SK-N-SH (cell line): Measurements from ENCODE around the gene AZIN2. TPM values are rescaled to one million over a fixed set of nuclear protein-coding genes. Genes with fewer than 3 reads are reported as not detected.

ENCODE experiments used
- CTCF ChIA-PET: fragments of 300-600, 350-600 bp; formaldehyde crosslinking; extraction: SDS; loops from one replicate; lab custom pipeline; 2021; lab: Yijun Ruan, JAX
- POLR2A ChIA-PET: fragments of 350-600 bp; sonication (Branson Sonifier 250); formaldehyde crosslinking; extraction: SDS; loops from one replicate; lab custom pipeline; 2020; ENCODE audit warnings: antibody characterized with exemption, inconsistent platforms; lab: Yijun Ruan, JAX
- DNase-seq: peaks from one replicate; pipeline ENCODE4 v3.0.0; 2012
- H2AFZ ChIP-seq: fragments of 200-600 bp; sonication (generic); 2 replicates; pipeline ENCODE4 v1.8.1; 2016; ENCODE audit warnings: antibody characterized with exemption, mild to moderate bottlenecking, low read depth
- H3F3A ChIP-seq: fragments of 200-600 bp; sonication (generic); replicated peaks from 2 replicates; pipeline ENCODE3; 2016; ENCODE audit warnings: antibody characterized with exemption, mild to moderate bottlenecking; ENCODE audit not compliant: insufficient read depth
- H3K27ac ChIP-seq, 2 experiments: fragments of 200-500 bp in 1 of 2; fragments of 200-600 bp in 1 of 2; sonication (Bioruptor generic) in 1 of 2; sonication (generic), shearing (Covaris generic) in 1 of 2; 2 replicates each; pipeline versions ENCODE4 v1.5.1 to v1.6.1; 2014 to 2016; ENCODE audit warnings: low read depth in 2 of 2, inconsistent platforms in 1 of 2, low read length in 1 of 2, mild to moderate bottlenecking in 1 of 2, mixed read lengths in 1 of 2
- H3K27me3 ChIP-seq: fragments of 200-600 bp; sonication (generic), shearing (Covaris generic); 2 replicates; pipeline ENCODE4 v1.6.1; 2016; ENCODE audit warnings: mixed run types; ENCODE audit not compliant: insufficient read depth
- H3K36me3 ChIP-seq, 2 experiments: fragments of 200-500 bp in 1 of 2; fragments of 200-600 bp in 1 of 2; sonication (Bioruptor generic) in 1 of 2; sonication (generic) in 1 of 2; replicated peaks in 1 of 2; 2 replicates each; pipeline versions ENCODE3 to v1.5.1; 2014 to 2016; ENCODE audit warnings: low read length in 1 of 2, mild to moderate bottlenecking in 1 of 2; ENCODE audit not compliant: insufficient read depth in 2 of 2, control insufficient read depth in 1 of 2
- H3K4me1 ChIP-seq, 2 experiments: fragments of 200-500 bp in 1 of 2; fragments of 200-600 bp in 1 of 2; sonication (Bioruptor generic) in 1 of 2; sonication (generic), shearing (Covaris generic) in 1 of 2; 2 replicates each; pipeline versions ENCODE4 v1.5.1 to v1.6.1; 2014 to 2016; ENCODE audit warnings: low read depth in 1 of 2, low read length in 1 of 2, mixed run types in 1 of 2; ENCODE audit not compliant: insufficient read depth in 2 of 2, control insufficient read depth in 1 of 2
- H3K4me2 ChIP-seq: fragments of 200-600 bp; sonication (generic), shearing (Covaris generic); 2 replicates; pipeline ENCODE4 v1.6.1; 2017; ENCODE audit warnings: mixed run types
- H3K4me3 ChIP-seq, 2 experiments: fragments of 200-500 bp in 1 of 2; fragments of 200-600 bp in 1 of 2; sonication (Bioruptor generic) in 1 of 2; sonication (generic), shearing (Covaris generic) in 1 of 2; 2 replicates each; pipeline versions ENCODE4 v1.5.1 to v1.8.1; 2014 to 2016; ENCODE audit warnings: low read depth in 2 of 2, inconsistent platforms in 1 of 2, low read length in 1 of 2, mild to moderate bottlenecking in 1 of 2, mixed read lengths in 1 of 2, moderate library complexity in 1 of 2
- H3K79me2 ChIP-seq: fragments of 200-600 bp; sonication (generic); 2 replicates; pipeline ENCODE4 v1.8.1; 2017; ENCODE audit warnings: mild to moderate bottlenecking; ENCODE audit not compliant: insufficient read depth
- H3K9ac ChIP-seq: fragments of 200-600 bp; sonication (generic); 2 replicates; pipeline ENCODE4 v1.6.1; 2017; ENCODE audit warnings: mixed run types
- H3K9me2 ChIP-seq: fragments of 200-600 bp; sonication (generic); 2 replicates; pipeline ENCODE4 v1.6.1; 2017; ENCODE audit warnings: mixed run types
- H3K9me3 ChIP-seq: fragments of 200-600 bp; sonication (generic); 2 replicates; pipeline ENCODE4 v1.6.1; 2017; ENCODE audit warnings: mixed run types, mild to moderate bottlenecking, moderate library complexity
- H4K20me1 ChIP-seq: fragments of 200-600 bp; sonication (generic); 2 replicates; pipeline ENCODE4 v1.6.1; 2017; ENCODE audit warnings: mild to moderate bottlenecking, mixed run types; ENCODE audit not compliant: insufficient read depth
- CTCF ChIP-seq: fragments of 200-600 bp; sonication (generic); IDR thresholded peaks from 2 replicates; pipeline ENCODE4 v1.6.1; 2017; ENCODE audit warnings: antibody characterized with exemption, mild to moderate bottlenecking, moderate library complexity
- ELF1 ChIP-seq: IDR thresholded peaks from 2 replicates; pipeline ENCODE4 v1.4.0; 2012
- EZH2phosphoT487 ChIP-seq: fragments of 200-600 bp; sonication (generic); IDR thresholded peaks from 2 replicates; pipeline ENCODE4 v1.6.1; 2017; ENCODE audit warnings: low read depth, mixed run types, mild to moderate bottlenecking, antibody characterized with exemption, moderate library complexity, borderline replicate concordance
- FOSL2 ChIP-seq: IDR thresholded peaks from 2 replicates; pipeline ENCODE4 v1.4.0; 2012; ENCODE audit warnings: low read depth, mild to moderate bottlenecking, moderate library complexity, borderline replicate concordance
- FOXJ3 ChIP-seq: sonication (generic); formaldehyde crosslinking; IDR thresholded peaks from 2 replicates; pipeline ENCODE4 v1.5.1; 2020; ENCODE audit warnings: mild to moderate bottlenecking, missing genetic modification reagents
- FOXM1 ChIP-seq: IDR thresholded peaks from 2 replicates; pipeline ENCODE4 v1.4.0; 2012; ENCODE audit warnings: low read depth, mild to moderate bottlenecking
- GABPA ChIP-seq: IDR thresholded peaks from 2 replicates; pipeline ENCODE4 v1.4.0; 2012; ENCODE audit warnings: low read depth, mild to moderate bottlenecking
- GATA2 ChIP-seq: sonication (generic); formaldehyde crosslinking; IDR thresholded peaks from 2 replicates; pipeline ENCODE4 v1.5.0; 2020; ENCODE audit warnings: mild to moderate bottlenecking, missing genetic modification reagents
- IRF3 ChIP-seq: fragments of 150-350 bp; IDR thresholded peaks from 2 replicates; pipeline ENCODE4 v1.6.1; 2016; ENCODE audit warnings: mild to moderate bottlenecking, low read depth, low read length
- JUND ChIP-seq: IDR thresholded peaks from 2 replicates; pipeline ENCODE4 v1.4.0; 2012
- MEF2A ChIP-seq: IDR thresholded peaks from 2 replicates; pipeline ENCODE4 v1.4.0; 2012; ENCODE audit warnings: low read depth, borderline replicate concordance
- MXI1 ChIP-seq: IDR thresholded peaks from 2 replicates; pipeline ENCODE4 v1.6.1; 2012; ENCODE audit warnings: mild to moderate bottlenecking, low read depth, low read length, improper control_type of control experiment
- NRF1 ChIP-seq: IDR thresholded peaks from 2 replicates; pipeline ENCODE4 v1.6.1; 2012; ENCODE audit warnings: low read depth, mild to moderate bottlenecking, low read length
- POLR2AphosphoS5 ChIP-seq: IDR thresholded peaks from 2 replicates; pipeline ENCODE4 v1.6.1; 2012; ENCODE audit warnings: low read depth, low read length
- RAD21 ChIP-seq: IDR thresholded peaks from 2 replicates; pipeline ENCODE4 v1.6.1; 2012; ENCODE audit warnings: mild to moderate bottlenecking, low read length
- RCOR1 ChIP-seq: fragments of 150-350 bp; IDR thresholded peaks from 2 replicates; pipeline ENCODE4 v1.6.1; 2017; ENCODE audit warnings: antibody characterized with exemption, low read length
- SIN3A ChIP-seq: IDR thresholded peaks from 2 replicates; pipeline ENCODE4 v1.6.1; 2012; ENCODE audit warnings: low read depth, mild to moderate bottlenecking, low read length, moderate library complexity, borderline replicate concordance
- TAF1 ChIP-seq: IDR thresholded peaks from 2 replicates; pipeline ENCODE4 v1.6.1; 2012; ENCODE audit warnings: low read depth, mild to moderate bottlenecking, low read length, moderate library complexity, borderline replicate concordance
- USF2 ChIP-seq: fragments of 150-350 bp; IDR thresholded peaks from 2 replicates; pipeline ENCODE4 v1.6.1; 2017; ENCODE audit warnings: antibody characterized with exemption, low read length, low read depth, borderline replicate concordance
- YY1 ChIP-seq: IDR thresholded peaks from 2 replicates; pipeline ENCODE4 v1.4.0; 2012; ENCODE audit warnings: low read depth, mild to moderate bottlenecking
- WGBS: methylation state at CpG from one replicate; pipeline ENCODE4 v1.1.6; 2017; ENCODE audit warnings: low lambda C conversion rate; 5-methylcytosine and 5-hydroxymethylcytosine counted together
- polyA plus RNA-seq, 3 experiments: library from polyadenylated mRNA; depleted of rRNA; stranded (reverse); fragments of >200 nt; gene quantifications; 2 replicates each; pipeline ENCODE4 v1.2.3, GENCODE V29; 2012
- TF ChIP-seq, protein P1 (sequence below): IDR thresholded peaks from 2 replicates; pipeline ENCODE4 v1.4.0; 2012; ENCODE audit warnings: low read depth, borderline replicate concordance

Gene AZIN2
- polyA plus RNA-seq, 1 of the 3 experiments (the other 2 are of a cell fraction), result 17.8 TPM

DNA sequence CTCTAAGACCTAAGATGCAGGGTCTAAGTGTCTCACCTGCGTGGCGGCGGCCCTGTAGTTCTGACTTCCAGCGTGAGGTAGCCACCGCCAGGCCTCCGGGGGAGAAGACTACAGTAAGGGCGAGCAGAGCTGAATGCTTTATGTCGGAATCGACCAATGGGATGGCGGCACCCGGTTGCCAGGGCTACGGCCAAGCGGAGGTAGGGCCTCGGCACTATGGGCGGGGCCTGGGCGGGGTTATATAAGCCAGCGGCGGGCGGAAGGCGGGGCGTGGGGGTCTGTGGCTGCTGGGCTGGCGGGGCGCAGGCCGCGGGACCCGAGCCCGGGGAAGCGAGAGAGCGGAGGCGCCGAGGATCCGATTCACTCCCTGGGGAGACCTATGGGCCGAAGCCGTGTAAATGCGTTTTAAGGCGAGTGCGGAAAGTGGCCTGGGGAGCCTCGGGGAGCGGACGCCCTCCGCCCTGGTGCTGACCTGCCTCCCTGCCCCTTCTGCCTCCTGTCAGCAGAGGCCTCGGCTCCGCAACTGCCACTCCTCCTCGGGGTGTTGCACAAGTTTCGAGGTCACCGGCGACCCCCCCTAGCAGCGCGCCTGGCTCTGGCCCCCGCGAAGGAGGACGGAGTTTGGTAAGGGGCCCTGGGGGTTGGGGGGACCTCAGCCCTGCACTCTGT is at the start of gene AZIN2 (continued):
- TF ChIP-seq IRF3 (0 out of 2 replicates have a peak, but pooled peaks have one; percentile 18), ELF1 (no peak), RAD21 (no peak), YY1 (no peak), TAF1 (peak; percentile 85), EZH2phosphoT487 (no peak), FOXJ3 (CRISPR knock-in tag) (no peak), USF2 (no peak), GATA2 (CRISPR knock-in tag) (no peak)
- TF ChIP-seq, protein P1, sequence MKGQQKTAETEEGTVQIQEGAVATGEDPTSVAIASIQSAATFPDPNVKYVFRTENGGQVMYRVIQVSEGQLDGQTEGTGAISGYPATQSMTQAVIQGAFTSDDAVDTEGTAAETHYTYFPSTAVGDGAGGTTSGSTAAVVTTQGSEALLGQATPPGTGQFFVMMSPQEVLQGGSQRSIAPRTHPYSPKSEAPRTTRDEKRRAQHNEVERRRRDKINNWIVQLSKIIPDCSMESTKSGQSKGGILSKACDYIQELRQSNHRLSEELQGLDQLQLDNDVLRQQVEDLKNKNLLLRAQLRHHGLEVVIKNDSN, result no peak

- DNase-seq, result no peak
- POLR2A ChIA-PET, result no interaction called here
These were observed 49.4 kb upstream of the AZIN2 start for GRCh38 chr1:33031506-33031905.

More at GRCh38 chr1:33031506-33031905, 49.4 kb upstream of the AZIN2 start:
- no peak overlapping the region for H3K4me2 ChIP-seq
- H3K27ac ChIP-seq, result no peak overlapping the region
- H3K4me3 ChIP-seq, result no peak overlapping the region
- peaks cover 100% of the 10 kb centered on the region for H3K79me2 ChIP-seq
- H3K36me3 ChIP-seq, result peaks cover 0 to 13% of the 10 kb centered on the region in 2 experiments
- WGBS, result 99% methylated on average over 4 of the region's 4 CpGs
- H3K4me1 ChIP-seq, result peaks cover 0 to 9% of the 10 kb centered on the region in 2 experiments; a peak in 2 of 4 replicates
- no peak overlapping the region for H3K9ac ChIP-seq
- TF ChIP-seq MXI1 (no peak), FOXJ3 (CRISPR knock-in tag) (no peak), SIN3A (no peak), RAD21 (no peak), NRF1 (no peak), JUND (no peak), FOXM1 (no peak), FOSL2 (no peak), MEF2A (no peak), ELF1 (no peak), RCOR1 (no peak), GABPA (no peak), YY1 (no peak), POLR2AphosphoS5 (no peak), EZH2phosphoT487 (no peak), IRF3 (no peak), CTCF (no peak)
- TF ChIP-seq, protein P1, result no peak
- CTCF ChIA-PET, result interaction anchor here (1.1 to 4.7 kb wide), 4 partner anchors 24 to 98 kb away, joined by 3 to 21 read pairs (median 5); no protein-coding TSS in a partner anchor
- H3K9me3 ChIP-seq, result no peaks in the 10 kb centered on the region
- no peaks in the 10 kb centered on the region for H3K9me2 ChIP-seq
- no peak overlapping the region for H2AFZ ChIP-seq
- no peaks in the 10 kb centered on the region for H3K27me3 ChIP-seq
- H4K20me1 ChIP-seq, result peaks cover 35% of the 10 kb centered on the region
- no peaks in the 10 kb centered on the region for H3F3A ChIP-seq
